Activated CD4-positive, alpha-beta T cell treated with anti-CD3 and anti-CD28 coated beads, Interleukin-10, Interleukin-2, amounts not matched to agents 100 ng/mL and 50 ng/mL, durations not matched to agents 16 hours and 8 hours (primary cell): Measurements from ENCODE around the gene RCSD1.
"Not testable (repeated sequence)": the region's sequence is repeated elsewhere in the genome, so short reads cannot be mapped to it uniquely, and the experiment has no call there.

Source experiments
- DNase-seq: peaks from one replicate; pipeline ENCODE4 v3.0.0-alpha.2; 2020

The RCSD1 gene, protein sequence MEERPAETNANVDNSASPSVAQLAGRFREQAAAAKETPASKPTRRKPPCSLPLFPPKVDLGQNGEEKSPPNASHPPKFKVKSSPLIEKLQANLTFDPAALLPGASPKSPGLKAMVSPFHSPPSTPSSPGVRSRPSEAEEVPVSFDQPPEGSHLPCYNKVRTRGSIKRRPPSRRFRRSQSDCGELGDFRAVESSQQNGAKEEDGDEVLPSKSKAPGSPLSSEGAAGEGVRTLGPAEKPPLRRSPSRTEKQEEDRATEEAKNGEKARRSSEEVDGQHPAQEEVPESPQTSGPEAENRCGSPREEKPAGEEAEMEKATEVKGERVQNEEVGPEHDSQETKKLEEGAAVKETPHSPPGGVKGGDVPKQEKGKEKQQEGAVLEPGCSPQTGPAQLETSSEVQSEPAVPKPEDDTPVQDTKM

DNA sequence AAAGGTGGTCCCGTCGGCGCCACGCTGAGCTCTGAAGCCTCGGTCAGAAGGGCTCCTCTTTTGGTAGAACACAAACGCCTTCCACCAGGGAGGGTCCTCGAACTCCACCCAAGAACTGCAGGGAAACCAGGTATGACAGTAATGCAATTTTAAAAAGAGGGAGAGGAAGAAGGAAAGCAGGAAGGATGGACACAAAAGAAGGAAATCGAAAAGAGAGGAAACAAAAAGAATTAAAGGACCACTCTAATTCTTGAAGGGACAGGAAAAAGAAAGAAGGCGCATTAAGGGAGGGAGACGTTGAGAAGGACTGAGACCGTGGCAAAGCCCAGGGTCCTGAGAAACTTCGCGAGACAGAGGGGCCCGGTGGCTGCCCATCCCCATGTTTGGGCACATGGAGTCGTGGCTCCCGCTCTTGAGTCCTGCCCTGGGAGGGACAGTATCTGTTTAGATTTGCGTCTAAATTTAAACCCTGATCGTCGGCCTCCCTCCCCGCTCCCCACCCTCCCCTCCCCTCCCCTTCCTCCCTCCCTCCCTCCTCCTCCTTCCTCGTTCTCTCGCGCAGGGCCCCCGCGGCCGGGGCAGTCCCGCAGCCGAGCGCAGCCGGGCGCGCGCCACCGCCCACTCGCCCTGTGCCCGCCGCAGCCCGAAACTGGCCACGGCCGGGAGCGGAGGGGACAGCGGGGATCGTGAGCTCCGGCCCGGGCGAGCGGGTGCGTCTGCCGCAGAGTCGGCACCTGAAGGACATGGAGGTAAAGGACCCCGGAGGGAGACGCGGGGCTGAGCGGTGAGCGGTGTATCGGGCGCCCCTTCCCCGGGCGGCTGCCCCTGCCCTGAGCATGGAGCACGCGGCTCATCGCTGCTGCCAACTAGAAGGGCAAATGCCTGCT, at the start of gene RCSD1:
Gene RCSD1, plus strand, starts transcription at position 552 of the 887 bp plus-strand sequence. Its CDS starts 192 bp downstream, at position 744.
- DNase-seq: peak; percentile 84

DNA sequence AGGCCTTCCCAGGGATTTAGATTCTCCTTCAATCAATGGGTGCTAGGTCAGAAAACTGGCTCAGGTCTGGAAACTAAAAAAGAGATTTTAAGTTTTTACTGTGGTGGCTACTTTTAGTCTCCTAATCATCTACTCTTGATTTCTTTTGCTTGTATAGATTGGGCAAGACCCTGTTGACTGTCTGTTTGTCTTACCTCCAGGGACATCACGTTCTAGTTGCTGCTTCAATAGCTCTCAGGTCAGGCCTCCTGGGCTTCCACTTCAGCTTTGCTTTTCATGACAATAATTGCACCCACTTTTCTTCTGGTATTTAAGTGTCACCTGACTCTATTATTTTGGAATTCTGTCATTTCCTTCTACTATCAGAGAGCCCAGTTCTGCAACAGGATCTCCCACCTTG, 48.0 kb upstream of the RCSD1 start:
- DNase-seq: no peak

DNA sequence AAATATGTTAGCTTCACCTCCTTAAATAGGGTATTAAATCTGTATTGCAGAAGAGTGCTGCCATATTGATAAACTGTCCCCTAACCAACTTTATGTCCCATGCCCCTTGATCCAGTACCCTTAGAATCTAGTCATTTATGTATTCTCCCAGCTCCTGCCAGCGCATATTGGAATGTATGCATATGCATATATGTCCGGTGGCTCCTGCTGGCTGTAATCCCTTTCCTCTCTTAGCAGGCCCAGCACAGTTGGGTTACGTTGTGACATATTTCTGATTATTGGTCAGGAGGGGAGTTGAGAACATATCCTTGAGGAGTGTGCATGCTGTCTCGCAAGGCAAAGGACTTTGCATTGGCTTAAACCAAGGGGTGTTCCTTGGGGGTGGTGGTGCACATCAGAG, 47.3 kb upstream of the RCSD1 start:
- no peak for DNase-seq

DNA sequence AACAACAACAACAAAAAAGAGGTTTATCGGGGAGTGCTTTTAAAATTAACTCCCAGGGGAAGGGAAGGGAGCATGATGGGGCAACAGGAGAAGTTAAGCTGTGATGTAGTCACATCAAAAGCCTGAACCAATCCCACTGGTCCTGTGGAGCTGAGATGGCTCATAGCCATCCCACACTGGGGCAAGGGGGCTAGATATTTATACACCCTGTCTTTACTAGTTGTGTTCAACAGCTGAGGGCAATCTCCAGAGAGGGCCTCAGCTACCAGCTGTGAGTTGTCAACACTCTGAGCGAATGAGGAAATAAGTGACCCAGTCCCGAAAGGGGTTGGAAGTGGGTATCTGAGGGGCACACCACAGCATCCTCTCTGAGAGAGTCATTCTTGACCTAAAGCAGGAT, 45.5 kb upstream of the RCSD1 start:
- no peak for DNase-seq

DNA sequence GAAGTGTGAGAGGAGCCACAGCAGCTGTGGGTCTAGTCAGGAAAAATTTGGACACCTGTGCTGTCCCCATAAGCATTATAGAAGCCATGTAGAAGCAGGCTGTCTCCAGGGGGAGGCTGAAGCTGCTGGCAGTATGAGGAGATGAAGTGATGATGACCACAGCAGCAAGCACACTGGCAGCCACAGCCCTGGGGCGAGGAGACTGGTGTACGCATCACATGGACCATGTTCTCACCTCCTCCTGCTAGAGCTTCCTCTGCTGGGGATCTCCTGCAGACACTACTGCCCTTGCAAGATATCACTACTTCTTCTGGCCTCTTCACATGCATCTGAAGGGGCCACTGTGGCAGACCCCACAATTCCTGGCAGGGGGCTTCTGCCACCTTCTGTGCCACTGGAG, 42.7 kb upstream of the RCSD1 start:
- DNase-seq: no peak

DNA sequence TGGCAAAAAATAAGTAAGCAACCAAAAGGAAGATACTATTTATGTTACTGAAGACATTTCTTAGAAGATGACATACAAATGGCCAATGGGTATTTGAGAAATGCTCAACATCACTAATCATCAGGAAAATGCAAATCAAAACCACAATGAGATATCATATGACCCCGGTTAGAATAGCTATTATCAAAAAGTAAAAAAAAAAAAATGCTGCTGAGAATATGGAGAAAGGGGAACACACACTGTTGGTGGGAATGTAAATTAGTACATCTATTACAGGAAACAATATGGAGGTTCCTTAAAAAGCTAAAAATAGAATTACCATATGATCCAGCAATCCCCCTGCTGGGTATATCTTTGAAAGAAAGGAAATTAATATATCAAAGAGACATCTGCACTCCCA, 42.2 kb upstream of the RCSD1 start:
- no peak for DNase-seq

DNA sequence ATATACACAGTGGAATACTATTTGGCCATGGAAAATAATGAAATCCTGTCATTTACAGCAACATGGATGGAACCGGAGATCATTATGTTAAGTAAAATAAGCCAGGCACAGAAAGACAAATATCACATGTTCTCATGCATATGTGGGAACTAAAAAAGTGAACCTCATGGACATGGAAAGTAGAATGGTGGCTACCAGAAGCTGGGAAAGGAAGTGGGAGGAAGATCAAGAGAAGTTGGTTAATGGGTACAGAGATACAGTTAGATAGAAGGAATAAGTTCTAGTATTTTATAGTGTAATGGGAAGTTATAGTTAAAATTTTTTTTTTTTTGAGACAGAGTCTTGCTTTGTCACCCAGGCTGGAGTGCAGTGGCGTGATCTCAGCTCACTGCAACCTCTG, 41.7 kb upstream of the RCSD1 start:
- DNase-seq: no peak

DNA sequence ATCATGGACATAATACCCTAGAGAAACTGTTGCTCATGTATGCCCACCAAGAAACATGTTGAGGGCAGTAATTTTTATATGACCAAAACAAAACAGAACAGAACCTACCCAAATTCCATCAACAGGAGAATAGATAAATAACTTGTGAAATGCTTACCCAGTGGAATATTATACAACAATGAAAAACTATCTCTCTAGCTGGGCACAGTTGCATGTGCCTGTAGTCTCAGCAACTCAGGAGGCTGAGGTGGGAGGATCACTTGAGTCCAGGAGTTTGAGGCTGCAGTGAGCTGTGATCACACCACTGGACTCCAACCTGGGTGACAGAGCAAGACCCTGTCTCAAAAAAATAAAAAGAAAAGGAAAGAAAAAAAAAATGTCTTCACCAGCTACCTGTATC, 37.6 kb upstream of the RCSD1 start:
- no peak for DNase-seq

DNA sequence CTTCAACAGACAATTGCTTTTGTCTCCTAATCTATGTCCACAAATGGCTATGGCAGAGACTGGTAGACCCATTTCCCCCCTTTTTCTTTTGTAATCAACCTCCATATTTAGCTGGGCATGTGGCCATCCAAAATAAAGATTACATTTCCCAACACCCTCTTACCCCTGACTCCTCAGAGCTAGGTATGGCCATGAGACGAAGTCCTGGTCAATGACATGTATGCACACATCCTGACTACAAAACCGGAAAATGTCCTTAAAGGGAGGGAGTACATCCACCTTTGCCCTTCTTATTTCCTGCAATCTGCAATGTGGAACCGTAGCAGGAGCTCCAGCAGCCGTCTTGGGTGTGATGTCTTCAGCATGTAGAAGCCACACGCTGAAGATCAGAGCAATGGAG, 36.2 kb upstream of the RCSD1 start:
- no peak for DNase-seq

DNA sequence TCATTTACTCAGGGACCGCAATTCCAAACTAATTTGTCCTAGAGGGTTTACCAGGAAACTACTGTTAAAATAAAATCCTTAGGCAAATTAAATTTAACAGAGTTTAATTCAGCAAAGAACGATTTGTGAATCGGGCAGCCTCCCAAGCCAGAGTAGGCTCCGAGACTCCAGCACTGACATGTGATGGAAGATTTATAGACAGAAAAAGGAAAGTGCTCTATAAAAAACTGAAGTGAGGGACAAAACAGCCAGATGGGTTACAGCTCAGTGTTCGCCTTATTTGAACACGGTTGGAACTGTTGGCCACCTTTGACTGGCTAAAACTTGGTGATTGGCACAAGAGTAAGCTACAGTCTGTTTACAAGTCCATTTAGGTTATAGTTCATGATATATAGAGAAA, 35.2 kb upstream of the RCSD1 start:
- DNase-seq: no peak

DNA sequence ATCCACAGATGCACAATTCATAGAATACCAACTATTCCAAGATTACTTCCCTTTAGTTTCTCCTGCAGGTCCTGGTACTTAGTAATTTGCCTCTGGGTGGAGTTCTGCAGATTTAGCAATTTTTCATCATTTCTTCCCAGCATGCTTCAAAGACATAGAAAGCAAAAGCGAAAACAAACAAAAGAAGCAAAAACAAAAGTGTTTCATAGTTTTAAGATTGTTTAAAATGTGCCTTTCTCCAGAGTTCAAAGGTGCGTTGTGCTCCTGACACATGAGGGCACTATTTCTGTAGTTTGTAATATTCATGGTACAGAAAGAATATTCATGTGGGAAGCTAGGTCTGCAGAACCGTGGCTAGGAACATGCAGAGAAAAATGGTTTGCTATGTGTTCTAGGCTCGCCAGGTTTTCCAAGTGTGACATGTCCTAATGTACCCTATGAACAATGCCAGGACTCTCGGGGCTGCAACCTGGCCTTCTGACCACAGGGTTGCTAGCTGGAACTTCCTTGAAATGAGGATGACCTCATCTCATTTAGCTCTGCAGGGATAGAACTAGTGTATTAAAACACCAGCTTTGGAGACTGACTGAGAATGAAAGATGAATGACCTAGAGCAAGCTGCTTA, 30.0 kb upstream of the RCSD1 start:
- peak; percentile 71 for DNase-seq

DNA sequence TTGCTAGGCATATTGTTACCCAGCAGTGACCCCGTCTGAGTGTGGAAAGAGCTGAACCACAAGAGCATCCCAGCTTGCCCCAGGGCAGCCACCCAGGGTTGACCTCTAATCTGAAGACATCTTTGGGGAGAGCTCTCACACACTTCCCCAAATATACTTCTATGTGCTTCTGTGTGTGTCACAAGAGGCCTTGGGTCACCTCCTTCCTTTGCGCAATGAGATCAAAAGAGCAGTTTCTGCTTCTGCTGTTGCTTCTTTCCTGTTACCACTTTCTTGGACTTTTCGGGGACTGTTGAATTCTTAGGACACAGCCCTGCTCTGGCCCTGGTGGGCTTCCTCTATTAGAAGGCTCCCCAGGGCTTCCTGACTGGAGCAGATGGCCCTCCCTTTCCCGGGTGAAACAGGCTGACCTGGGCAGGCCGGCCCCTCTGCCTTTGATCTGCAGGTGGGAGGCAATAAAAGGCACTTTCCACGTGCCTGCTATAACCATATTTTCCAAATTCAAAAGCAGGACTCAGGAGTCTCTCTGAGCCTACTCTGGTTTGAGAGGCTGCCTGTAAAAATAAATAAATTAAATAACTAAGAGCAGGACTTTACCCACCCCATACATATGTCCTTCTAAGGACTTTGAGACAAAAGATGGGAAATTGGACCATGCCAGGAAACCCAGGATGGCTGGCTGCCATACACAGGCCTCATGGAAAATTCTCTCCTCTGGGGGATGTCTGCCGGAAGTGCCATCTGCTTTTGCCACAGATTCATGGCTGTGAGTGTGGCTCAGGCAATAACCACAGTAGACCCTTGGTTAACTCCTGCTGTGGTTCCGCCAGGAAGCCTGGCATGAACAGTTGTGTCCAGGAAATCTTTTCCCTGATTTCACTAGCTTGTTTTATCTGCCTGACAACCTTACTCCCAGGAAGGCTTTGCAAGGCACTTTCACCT, 28.3 kb upstream of the RCSD1 start:
- DNase-seq: peak; percentile 23

DNA sequence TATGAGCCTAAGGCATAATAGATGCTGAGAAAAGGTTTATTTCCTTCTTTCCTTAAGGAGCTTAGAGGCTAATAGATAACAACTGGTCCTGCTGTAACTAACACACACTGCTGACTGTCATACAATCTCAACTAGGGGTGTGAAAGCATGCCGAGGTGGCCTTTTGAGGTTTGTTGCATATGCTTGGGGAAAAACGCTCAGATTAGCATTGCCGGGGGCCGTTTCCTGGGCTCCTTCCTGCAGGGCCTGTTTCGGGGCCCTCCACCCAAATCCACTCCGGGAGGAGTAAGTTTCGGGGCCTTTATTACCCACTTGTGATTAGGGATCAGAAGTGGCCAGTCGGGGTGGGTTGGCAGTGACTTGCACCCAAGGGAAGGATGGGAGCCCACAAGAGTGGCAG, 27.2 kb upstream of the RCSD1 start:
- DNase-seq: no peak

DNA sequence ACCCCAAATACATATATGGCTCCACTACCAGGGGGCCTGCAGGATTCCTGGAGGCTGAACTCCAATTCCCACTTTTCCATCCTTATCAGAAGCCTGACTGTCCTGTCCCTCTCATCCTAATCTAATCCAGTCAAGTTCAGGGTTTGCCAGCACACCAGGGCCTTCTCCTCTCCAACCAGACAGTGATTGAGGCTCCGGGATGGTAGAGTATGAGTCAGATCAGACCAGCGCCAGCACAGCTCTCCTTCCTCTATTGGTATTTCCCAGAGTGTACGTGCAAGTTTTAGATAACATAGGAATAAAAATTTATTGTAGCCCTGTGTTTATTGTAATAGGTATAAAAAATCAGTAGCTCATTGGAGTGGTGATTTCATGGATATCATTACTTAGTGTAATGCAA, 24.5 kb upstream of the RCSD1 start:
- DNase-seq: no peak

DNA sequence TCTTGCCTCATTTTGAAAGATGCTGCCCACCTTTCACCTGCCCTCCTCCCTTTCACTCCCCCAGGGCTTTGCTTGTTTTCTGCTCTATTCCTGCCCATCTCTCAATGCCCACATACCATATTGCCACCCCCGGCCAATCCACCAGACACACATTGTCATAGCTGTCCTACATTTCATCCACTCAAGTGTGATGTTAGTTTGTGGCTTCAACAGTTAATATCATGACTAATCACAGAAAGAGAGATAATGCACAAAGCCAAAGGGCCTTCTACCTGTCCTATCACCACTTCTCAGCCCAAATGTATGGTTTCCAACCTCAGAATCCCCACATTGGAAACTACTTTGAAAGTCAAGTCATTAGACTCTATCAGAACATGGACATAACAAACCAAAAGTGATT, 18.0 kb upstream of the RCSD1 start:
- DNase-seq: no peak

DNA sequence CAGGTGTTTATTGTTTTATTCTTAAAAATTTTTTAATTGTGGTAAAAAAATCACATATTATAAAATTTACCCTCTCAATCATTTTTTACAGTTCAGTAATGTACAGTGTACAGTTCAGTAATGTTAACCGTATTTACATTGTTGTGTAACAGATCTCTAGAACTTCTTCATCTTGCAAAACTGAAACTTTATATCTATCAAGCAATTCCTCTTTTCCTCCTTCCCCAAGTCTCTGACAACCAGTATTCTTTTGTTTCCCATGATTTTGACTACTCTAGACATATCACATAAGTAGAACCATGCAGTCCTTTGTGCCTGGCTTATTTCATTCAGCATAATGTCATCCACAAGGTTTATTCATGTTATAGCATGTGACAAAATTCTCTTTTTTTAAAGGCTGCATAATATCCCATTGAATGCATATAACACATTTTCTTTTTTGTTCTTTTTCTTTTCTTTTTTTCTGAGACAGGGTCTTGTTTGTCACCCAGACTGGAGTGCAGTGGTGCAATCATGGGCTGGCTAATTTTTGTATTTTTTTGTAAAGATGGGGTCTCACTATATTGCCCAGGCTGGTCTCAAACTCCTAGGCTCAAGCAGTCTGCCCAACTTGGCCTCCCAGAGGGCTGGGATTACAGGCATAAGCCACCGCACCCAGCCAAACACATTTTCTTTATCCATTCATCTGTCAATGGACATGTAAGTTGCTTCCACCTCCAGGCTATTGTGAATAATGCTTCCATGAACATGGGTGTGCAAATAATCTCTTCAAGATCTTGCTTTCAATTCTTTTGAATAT, 17.2 kb upstream of the RCSD1 start:
- no peak for DNase-seq

DNA sequence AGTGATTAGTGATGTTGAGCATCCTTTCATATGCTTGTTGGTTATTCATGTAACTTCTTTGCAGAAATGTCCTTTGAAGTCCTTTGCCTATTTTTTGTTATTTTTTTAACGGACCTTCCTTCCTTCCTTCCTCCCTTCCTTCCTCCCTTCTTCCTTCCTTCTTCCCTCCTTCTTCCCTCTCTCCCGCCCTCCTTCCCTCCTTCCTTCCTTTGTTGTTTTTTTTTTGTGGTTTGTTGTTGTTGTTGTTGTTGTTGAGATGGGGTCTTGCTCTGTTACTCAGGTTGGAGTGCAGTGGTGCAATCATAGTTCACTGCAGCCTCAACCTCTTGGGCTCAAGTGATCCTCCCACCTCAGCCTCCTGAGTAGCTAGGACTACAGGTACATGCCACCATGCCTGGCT, 16.0 kb upstream of the RCSD1 start:
- not testable (repeated sequence) for DNase-seq

DNA sequence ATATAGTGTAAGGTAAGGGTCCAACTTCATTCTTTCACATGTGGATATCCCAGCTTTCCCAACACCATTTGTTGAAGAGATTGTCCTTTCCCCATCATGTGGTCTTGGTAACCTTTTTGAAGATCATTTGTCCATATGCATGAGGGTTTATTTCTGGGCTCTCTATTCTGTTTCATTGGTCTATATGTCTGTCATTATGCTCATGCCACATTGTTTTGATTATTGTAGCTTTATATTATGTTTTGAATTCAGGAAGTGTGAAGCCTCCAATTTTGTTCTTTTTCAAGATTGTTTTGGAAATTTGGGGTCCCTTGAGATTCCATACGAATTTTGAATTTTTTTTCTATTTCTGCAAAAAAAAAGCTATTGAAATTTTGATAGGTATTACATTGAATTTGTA, 15.2 kb upstream of the RCSD1 start:
- DNase-seq: no peak

DNA sequence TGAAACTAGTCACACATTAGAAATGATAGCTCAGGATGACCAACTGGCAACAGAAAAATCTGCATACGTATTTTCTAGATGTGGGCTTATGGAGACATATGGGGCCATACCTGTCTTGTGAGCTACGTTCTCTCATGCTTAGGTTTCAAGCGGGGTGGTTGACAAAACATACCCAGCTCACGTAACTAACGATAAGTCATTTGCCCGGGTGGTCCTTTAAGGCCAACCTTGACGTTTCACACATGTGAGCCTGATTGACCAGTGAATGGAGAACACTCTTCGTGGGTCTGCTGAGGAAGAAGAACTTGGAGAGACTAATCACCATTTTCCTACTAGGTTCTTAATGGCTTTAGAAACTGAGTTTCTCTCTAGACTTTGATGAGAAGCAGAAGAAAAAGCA, 13.5 kb upstream of the RCSD1 start:
- no peak for DNase-seq

DNA sequence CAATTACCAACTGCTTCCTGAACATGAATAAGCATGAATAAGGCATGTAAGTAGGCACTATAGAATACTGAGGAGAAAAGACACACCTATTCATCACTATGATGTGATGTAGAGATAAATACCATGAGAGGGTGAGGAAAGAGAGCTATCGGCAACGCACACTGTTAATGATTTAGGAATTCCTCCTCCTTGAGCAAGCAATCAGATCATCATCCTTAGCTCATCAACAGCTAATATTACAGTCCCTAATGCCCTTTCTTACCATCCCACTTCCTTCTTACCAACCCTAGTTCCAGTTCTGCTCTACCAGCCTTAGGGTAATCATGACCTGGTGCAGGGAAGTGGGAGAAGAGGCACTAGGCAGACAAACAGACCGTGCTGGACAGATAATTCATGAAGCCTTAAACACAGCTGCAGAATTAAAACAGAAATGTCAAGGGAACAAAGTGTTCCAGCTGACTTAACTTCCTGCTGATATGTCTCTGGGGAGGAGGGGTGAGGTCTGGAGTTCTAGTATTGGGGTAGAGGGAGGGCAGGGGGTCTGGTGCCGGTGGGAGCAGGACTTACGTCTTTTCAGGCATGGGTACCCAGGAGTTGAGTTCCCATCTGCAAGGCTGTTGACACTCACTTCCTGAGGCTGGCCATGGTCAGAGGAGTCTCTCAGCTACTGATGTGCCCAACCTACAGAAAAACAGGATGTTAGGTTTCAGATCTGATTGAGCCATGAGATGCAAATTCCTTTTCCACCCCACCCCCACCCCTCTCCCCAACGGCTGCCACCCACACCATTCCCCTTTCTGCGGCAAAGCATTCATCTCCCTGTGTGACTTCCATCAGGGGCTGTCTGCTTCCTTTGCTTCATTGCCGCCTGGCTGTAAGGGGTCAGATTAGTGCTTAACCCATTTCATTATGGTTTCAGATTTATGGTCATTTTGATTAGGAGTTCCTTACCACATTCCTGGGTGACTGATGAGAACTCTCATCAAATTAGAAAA, 12.6 kb upstream of the RCSD1 start:
- DNase-seq: peak; percentile 59
